ENCODE results near the gene OVCH2.

OVCH2 gene

GRCh38 chr11:7688238-7688826 is 17.9 kb downstream of the OVCH2 start:
- Histone ChIP-seq H3K4me3 (ENCODE audit: low read length in 2 of 2) (no peak overlapping the region), H3K9me3 (ENCODE audit: control insufficient read depth in 2 of 2, low read length in 2 of 2) (no peaks in the 10 kb centered on the region), H3K4me1 (ENCODE audit: control insufficient read depth, insufficient read depth, low read length) (no peaks in the 10 kb centered on the region), H3K27ac (ENCODE audit: low read length) (no peak overlapping the region), H3K36me3 (ENCODE audit: control insufficient read depth in 2 of 2, insufficient read depth in 2 of 2, low read length in 2 of 2) (no peaks in the 10 kb centered on the region), H3K9ac (ENCODE audit: low read length in 2 of 2) (no peak overlapping the region), H3K27me3 (ENCODE audit: control insufficient read depth in 1 of 2, insufficient read depth in 2 of 2, low read length in 2 of 2) (peaks cover 1 to 7% of the 10 kb centered on the region in 2 donors)

GRCh38 chr11:7687386-7687785 is 18.9 kb downstream of the OVCH2 start:
- H3K27ac ChIP-seq (ENCODE audit: low read length): no peak overlapping the region
- H3K9me3 ChIP-seq (ENCODE audit: control insufficient read depth in 2 of 2, low read length in 2 of 2): no peaks in the 10 kb centered on the region
- H3K9ac ChIP-seq (ENCODE audit: low read length in 2 of 2): no peak overlapping the region
- H3K27me3 ChIP-seq (ENCODE audit: control insufficient read depth in 1 of 2, insufficient read depth in 2 of 2, low read length in 2 of 2): peaks cover 0 to 7% of the 10 kb centered on the region in 2 donors
- no peaks in the 10 kb centered on the region for H3K36me3 ChIP-seq (ENCODE audit: control insufficient read depth in 2 of 2, insufficient read depth in 2 of 2, low read length in 2 of 2)
- H3K4me3 ChIP-seq (ENCODE audit: low read length in 2 of 2): no peak overlapping the region
- H3K4me1 ChIP-seq (ENCODE audit: control insufficient read depth, insufficient read depth, low read length): no peaks in the 10 kb centered on the region

- no peaks in the 10 kb centered on the region for H3K9me3 ChIP-seq (ENCODE audit: control insufficient read depth in 2 of 2, low read length in 2 of 2)
- H3K27me3 ChIP-seq (ENCODE audit: control insufficient read depth in 1 of 2, insufficient read depth in 2 of 2, low read length in 2 of 2): peaks cover 0 to 7% of the 10 kb centered on the region in 2 donors
- H3K4me3 ChIP-seq (ENCODE audit: low read length in 2 of 2): no peak overlapping the region
- H3K4me1 ChIP-seq (ENCODE audit: control insufficient read depth, insufficient read depth, low read length): no peaks in the 10 kb centered on the region
- H3K9ac ChIP-seq (ENCODE audit: low read length in 2 of 2): no peak overlapping the region
- H3K27ac ChIP-seq (ENCODE audit: low read length): no peak overlapping the region
- H3K36me3 ChIP-seq (ENCODE audit: control insufficient read depth in 2 of 2, insufficient read depth in 2 of 2, low read length in 2 of 2): no peaks in the 10 kb centered on the region
Measured at GRCh38 chr11:7686761-7687160, 19.5 kb downstream of the OVCH2 start.

- no peak overlapping the region for H3K9ac ChIP-seq (ENCODE audit: low read length in 2 of 2)
- H3K27ac ChIP-seq (ENCODE audit: low read length): no peak overlapping the region
- H3K9me3 ChIP-seq (ENCODE audit: control insufficient read depth in 2 of 2, low read length in 2 of 2): no peaks in the 10 kb centered on the region
- H3K36me3 ChIP-seq (ENCODE audit: control insufficient read depth in 2 of 2, insufficient read depth in 2 of 2, low read length in 2 of 2): no peaks in the 10 kb centered on the region
- peaks cover 2 to 7% of the 10 kb centered on the region in 2 donors for H3K27me3 ChIP-seq (ENCODE audit: control insufficient read depth in 1 of 2, insufficient read depth in 2 of 2, low read length in 2 of 2)
- H3K4me1 ChIP-seq (ENCODE audit: control insufficient read depth, insufficient read depth, low read length): no peaks in the 10 kb centered on the region
- H3K4me3 ChIP-seq (ENCODE audit: low read length in 2 of 2): no peak overlapping the region
Measured at GRCh38 chr11:7683571-7683970, 22.7 kb downstream of the OVCH2 start.

- H3K9me3 ChIP-seq (ENCODE audit: control insufficient read depth in 2 of 2, low read length in 2 of 2): no peaks in the 10 kb centered on the region
- peaks cover 15 to 20% of the 10 kb centered on the region in 2 donors for H3K27me3 ChIP-seq (ENCODE audit: control insufficient read depth in 1 of 2, insufficient read depth in 2 of 2, low read length in 2 of 2)
- no peaks in the 10 kb centered on the region for H3K36me3 ChIP-seq (ENCODE audit: control insufficient read depth in 2 of 2, insufficient read depth in 2 of 2, low read length in 2 of 2)
- peaks cover 7% of the 10 kb centered on the region for H3K4me1 ChIP-seq (ENCODE audit: control insufficient read depth, insufficient read depth, low read length)
- no peak overlapping the region for H3K9ac ChIP-seq (ENCODE audit: low read length in 2 of 2)
- H3K27ac ChIP-seq (ENCODE audit: low read length): no peak overlapping the region
- no peak overlapping the region for H3K4me3 ChIP-seq (ENCODE audit: low read length in 2 of 2)
Measured at GRCh38 chr11:7677796-7678201, 28.5 kb downstream of the OVCH2 start.

- H3K4me3 ChIP-seq (ENCODE audit: low read length in 2 of 2): no peak overlapping the region
- peaks cover 17 to 22% of the 10 kb centered on the region in 2 donors for H3K27me3 ChIP-seq (ENCODE audit: control insufficient read depth in 1 of 2, insufficient read depth in 2 of 2, low read length in 2 of 2)
- H3K27ac ChIP-seq (ENCODE audit: low read length): no peak overlapping the region
Measured at GRCh38 chr11:7677071-7677470, 29.2 kb downstream of the OVCH2 start.

GRCh38 chr11:7675631-7676030 is 30.6 kb downstream of the OVCH2 start:
- Histone ChIP-seq H3K36me3 (ENCODE audit: control insufficient read depth in 2 of 2, insufficient read depth in 2 of 2, low read length in 2 of 2) (no peaks in the 10 kb centered on the region), H3K9ac (ENCODE audit: low read length in 2 of 2) (no peak overlapping the region), H3K27ac (ENCODE audit: low read length) (no peak overlapping the region), H3K27me3 (ENCODE audit: control insufficient read depth in 1 of 2, insufficient read depth in 2 of 2, low read length in 2 of 2) (peaks cover 17 to 22% of the 10 kb centered on the region in 2 donors), H3K4me1 (ENCODE audit: control insufficient read depth, insufficient read depth, low read length) (peaks cover 10% of the 10 kb centered on the region), H3K9me3 (ENCODE audit: control insufficient read depth in 2 of 2, low read length in 2 of 2) (no peaks in the 10 kb centered on the region), H3K4me3 (ENCODE audit: low read length in 2 of 2) (no peak overlapping the region)

More at GRCh38 chr11:7677071-7677470, 29.2 kb downstream of the OVCH2 start:
- no peaks in the 10 kb centered on the region for H3K36me3 ChIP-seq (ENCODE audit: control insufficient read depth in 2 of 2, insufficient read depth in 2 of 2, low read length in 2 of 2)
- no peaks in the 10 kb centered on the region for H3K9me3 ChIP-seq (ENCODE audit: control insufficient read depth in 2 of 2, low read length in 2 of 2)
- H3K4me1 ChIP-seq (ENCODE audit: control insufficient read depth, insufficient read depth, low read length): peaks cover 10% of the 10 kb centered on the region
- no peak overlapping the region for H3K9ac ChIP-seq (ENCODE audit: low read length in 2 of 2)

GRCh38 chr11:7673724-7674434 is 32.4 kb downstream of the OVCH2 start:
- H3K36me3 ChIP-seq (ENCODE audit: control insufficient read depth in 2 of 2, insufficient read depth in 2 of 2, low read length in 2 of 2): no peaks in the 10 kb centered on the region
- no peak overlapping the region for H3K27ac ChIP-seq (ENCODE audit: low read length)
- H3K9ac ChIP-seq (ENCODE audit: low read length in 2 of 2): no peak overlapping the region
- peaks cover 10% of the 10 kb centered on the region for H3K4me1 ChIP-seq (ENCODE audit: control insufficient read depth, insufficient read depth, low read length)
- H3K9me3 ChIP-seq (ENCODE audit: control insufficient read depth in 2 of 2, low read length in 2 of 2): no peaks in the 10 kb centered on the region
- H3K27me3 ChIP-seq (ENCODE audit: control insufficient read depth in 1 of 2, insufficient read depth in 2 of 2, low read length in 2 of 2): peaks cover 16 to 22% of the 10 kb centered on the region in 2 donors
- peak overlapping the region; percentile 34 to 65 for H3K4me3 ChIP-seq (ENCODE audit: low read length in 2 of 2)

GRCh38 chr11:7672960-7673723 is 33.1 kb downstream of the OVCH2 start, which contains the start of gene CYB5R2:
Gene CYB5R2, minus strand, starts transcription at chr11:7673500. Its CDS starts 675 bp downstream, at chr11:7672825.
- Histone ChIP-seq H3K4me3 (ENCODE audit: low read length in 2 of 2) (peak within 1 kb of the TSS; percentile 34 to 65), H3K27ac (ENCODE audit: low read length) (no peak within 1 kb of the TSS), H3K4me1 (ENCODE audit: control insufficient read depth, insufficient read depth, low read length) (peaks cover 10% of the 10 kb centered on the region), H3K27me3 (ENCODE audit: control insufficient read depth in 1 of 2, insufficient read depth in 2 of 2, low read length in 2 of 2) (peaks cover 16 to 22% of the 10 kb centered on the region in 2 donors), H3K9ac (ENCODE audit: low read length in 2 of 2) (no peak within 1 kb of the TSS), H3K36me3 (ENCODE audit: control insufficient read depth in 2 of 2, insufficient read depth in 2 of 2, low read length in 2 of 2) (no peaks in the 10 kb centered on the region), H3K9me3 (ENCODE audit: control insufficient read depth in 2 of 2, low read length in 2 of 2) (no peaks in the 10 kb centered on the region)

- Histone ChIP-seq H3K36me3 (ENCODE audit: control insufficient read depth in 2 of 2, insufficient read depth in 2 of 2, low read length in 2 of 2) (no peaks in the 10 kb centered on the region), H3K27ac (ENCODE audit: low read length) (no peak overlapping the region), H3K27me3 (ENCODE audit: control insufficient read depth in 1 of 2, insufficient read depth in 2 of 2, low read length in 2 of 2) (peaks cover 12 to 22% of the 10 kb centered on the region in 2 donors), H3K9me3 (ENCODE audit: control insufficient read depth in 2 of 2, low read length in 2 of 2) (no peaks in the 10 kb centered on the region), H3K4me3 (ENCODE audit: low read length in 2 of 2) (peak overlapping the region in 1 of 2 donors; percentile 65), H3K4me1 (ENCODE audit: control insufficient read depth, insufficient read depth, low read length) (peaks cover 10% of the 10 kb centered on the region), H3K9ac (ENCODE audit: low read length in 2 of 2) (no peak overlapping the region)
Measured at GRCh38 chr11:7672276-7672959, 33.9 kb downstream of the OVCH2 start.

All from stomach smooth muscle (tissue), 2 donors.